Activated naive CD4-positive, alpha-beta T cell treated with Interleukin-2 at 50 U/mL for 16 hours (primary cell): ENCODE data around the gene GNRHR.
"Not testable (repeated sequence)": the region's sequence is repeated elsewhere in the genome, so short reads cannot be mapped to it uniquely, and the experiment has no call there.

Experiments used
- DNase-seq: peaks from one replicate; pipeline ENCODE4 v3.0.0-alpha.2; 2020

The GNRHR gene

GRCh38 chr4:67754288-67754687 is at the start of gene GNRHR:
Gene GNRHR, minus strand, starts transcription at chr4:67754388. Its CDS starts 53 bp downstream, at chr4:67754335.
- no peak for DNase-seq

GRCh38 chr4:67796810-67797209 is 42.6 kb upstream of the GNRHR start:
- no peak for DNase-seq

GRCh38 chr4:67790721-67791120 is 36.5 kb upstream of the GNRHR start:
- no peak for DNase-seq

GRCh38 chr4:67787311-67787710 is 33.1 kb upstream of the GNRHR start:
- no peak for DNase-seq

- no peak for DNase-seq
These were observed 31.3 kb upstream of the GNRHR start for GRCh38 chr4:67785528-67785927.

- DNase-seq, result no peak
These were observed 25.4 kb upstream of the GNRHR start for GRCh38 chr4:67779631-67780030.

- DNase-seq, result no peak
These were observed 22.6 kb upstream of the GNRHR start for GRCh38 chr4:67776746-67777145.

GRCh38 chr4:67770422-67770821 is 16.2 kb upstream of the GNRHR start:
- DNase-seq, result no peak

GRCh38 chr4:67765928-67766327 is 11.7 kb upstream of the GNRHR start:
- no peak for DNase-seq

- no peak for DNase-seq
These were observed 11.2 kb upstream of the GNRHR start for GRCh38 chr4:67765401-67765800.

GRCh38 chr4:67764183-67764582 is 10.0 kb upstream of the GNRHR start:
- DNase-seq, result no peak

- DNase-seq, result no peak
These were observed 7.9 kb upstream of the GNRHR start for GRCh38 chr4:67762086-67762485.

GRCh38 chr4:67756991-67757390 is 2.8 kb upstream of the GNRHR start:
- DNase-seq, result not testable (repeated sequence)

GRCh38 chr4:67755974-67756373 is 1.8 kb upstream of the GNRHR start:
- DNase-seq, result no peak

- no peak for DNase-seq
These were observed 2.9 kb downstream of the GNRHR start for GRCh38 chr4:67751260-67751659.

- DNase-seq, result no peak
These were observed 3.5 kb downstream of the GNRHR start for GRCh38 chr4:67750691-67751090.

- no peak for DNase-seq
These were observed 4.9 kb downstream of the GNRHR start for GRCh38 chr4:67749286-67749685.

GRCh38 chr4:67746797-67747495 is 7.2 kb downstream of the GNRHR start:
- DNase-seq, result no peak

- DNase-seq, result no peak
These were observed 9.5 kb downstream of the GNRHR start for GRCh38 chr4:67744561-67745283.

- DNase-seq, result no peak
These were observed 11.0 kb downstream of the GNRHR start for GRCh38 chr4:67743194-67743593.

- no peak for DNase-seq
These were observed 17.9 kb downstream of the GNRHR start for GRCh38 chr4:67736262-67736661.

- DNase-seq, result no peak
These were observed 18.9 kb downstream of the GNRHR start for GRCh38 chr4:67735325-67735724.

GRCh38 chr4:67730511-67730910 is 23.7 kb downstream of the GNRHR start:
- DNase-seq, result not testable (repeated sequence)

- no peak for DNase-seq
These were observed 26.9 kb downstream of the GNRHR start for GRCh38 chr4:67727124-67727850.
